LoVo (cell line): ENCODE results near the gene FIBIN.
"Not testable (repeated sequence)": the region's sequence is repeated elsewhere in the genome, so short reads cannot be mapped to it uniquely, and the experiment has no call there.

Experiments used
- DNase-seq: peaks from one replicate; pipeline ENCODE4 v3.0.0-alpha.2; 2016; ENCODE audit warnings: low spot score

FIBIN gene

GRCh38 chr11:26993965-26994457 lies at the start of gene FIBIN:
Gene FIBIN (plus strand): TSS chr11:26994112. CDS start chr11:26994527, 415 bp downstream.
- DNase-seq: no peak

GRCh38 chr11:26944866-26945664 lies 48.8 kb upstream of the FIBIN start:
- no peak for DNase-seq

GRCh38 chr11:26946257-26946716 lies 47.6 kb upstream of the FIBIN start:
- DNase-seq: no peak

- DNase-seq: peak; percentile 20
Measured at GRCh38 chr11:26947379-26947844, 46.5 kb upstream of the FIBIN start.

GRCh38 chr11:26947904-26948639 lies 45.8 kb upstream of the FIBIN start:
- DNase-seq: no peak

GRCh38 chr11:26948881-26949280 lies 45.0 kb upstream of the FIBIN start:
- DNase-seq: no peak

GRCh38 chr11:26949846-26950245 lies 44.1 kb upstream of the FIBIN start:
- no peak for DNase-seq

GRCh38 chr11:26950260-26950719 lies 43.6 kb upstream of the FIBIN start:
- no peak for DNase-seq

- DNase-seq: no peak
Measured at GRCh38 chr11:26951809-26952515, 42.0 kb upstream of the FIBIN start.

GRCh38 chr11:26953770-26954392 lies 40.0 kb upstream of the FIBIN start:
- DNase-seq: no peak

- no peak for DNase-seq
Measured at GRCh38 chr11:26958005-26958701, 35.8 kb upstream of the FIBIN start.

- DNase-seq: no peak
Measured at GRCh38 chr11:26958702-26959049, 35.2 kb upstream of the FIBIN start.

- no peak for DNase-seq
Measured at GRCh38 chr11:26960281-26960680, 33.6 kb upstream of the FIBIN start.

GRCh38 chr11:26963764-26964163 lies 30.1 kb upstream of the FIBIN start:
- DNase-seq: no peak

GRCh38 chr11:26964339-26964738 lies 29.6 kb upstream of the FIBIN start:
- no peak for DNase-seq

GRCh38 chr11:26964847-26965485 lies 28.9 kb upstream of the FIBIN start:
- not testable (repeated sequence) for DNase-seq

GRCh38 chr11:26971961-26972360 lies 22.0 kb upstream of the FIBIN start:
- DNase-seq: no peak

GRCh38 chr11:26974069-26974783 lies 19.7 kb upstream of the FIBIN start:
- DNase-seq: no peak

GRCh38 chr11:26974996-26975395 lies 18.9 kb upstream of the FIBIN start:
- no peak for DNase-seq

GRCh38 chr11:26976389-26976788 lies 17.5 kb upstream of the FIBIN start:
- peak; percentile 13 for DNase-seq
